ENCODE measurements around the gene ELAC1. TPM values are rescaled to one million over a fixed set of nuclear protein-coding genes. Genes with fewer than 3 reads are reported as not detected.
A peak's percentile ranks its signal among the peaks of the same experiment; 100 is the strongest.

Gene ELAC1
- total RNA-seq, 1 experiment from 2014 or later = 4.4 TPM

DNA sequence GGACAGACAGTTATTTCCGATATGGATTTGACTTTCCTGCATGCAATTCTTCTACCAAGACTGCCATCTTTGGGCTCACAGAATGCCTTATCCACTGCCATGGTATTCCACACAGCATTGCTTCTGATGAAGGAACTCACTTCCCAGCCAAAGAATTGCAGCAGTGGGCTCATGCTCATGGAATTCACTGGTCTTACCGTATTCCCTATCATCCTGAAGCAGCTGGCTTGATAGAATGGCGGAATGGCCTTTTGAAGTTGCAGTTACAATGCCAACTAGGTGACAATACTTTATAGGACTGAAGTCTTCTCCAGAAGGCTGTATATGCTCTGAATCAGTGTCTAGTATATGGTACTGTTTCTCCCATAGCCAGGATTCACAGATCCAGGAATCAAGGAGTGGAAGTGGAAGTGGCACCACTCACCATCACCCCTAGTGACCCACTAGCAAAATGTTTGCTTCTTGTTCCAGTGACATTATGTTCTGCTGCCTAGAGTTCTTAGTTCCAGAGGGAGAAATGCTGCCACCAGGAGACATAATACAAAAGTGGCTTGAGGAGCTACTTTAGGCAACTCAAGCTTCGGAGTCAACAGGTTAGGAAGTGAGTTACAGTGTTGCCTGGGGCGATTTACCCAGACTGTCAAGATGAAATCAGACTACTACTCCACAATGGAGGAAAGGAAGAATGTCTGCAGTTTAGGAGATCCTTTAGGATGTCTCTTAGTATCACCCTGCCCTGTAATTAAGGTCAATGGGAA lies 38.4 kb downstream of the ELAC1 start:
- CTCF ChIA-PET = interaction anchor here (0.5 kb wide), 1 partner anchor 483 kb away, joined by 4 read pairs; no protein-coding TSS in a partner anchor
- Histone ChIP-seq H3K9me3 (ENCODE audit: low read length) (no peaks in the 10 kb centered on the region), H3K27ac (ENCODE audit: low read length) (no peak overlapping the region), H3K79me2 (ENCODE audit: low read length) (no peaks in the 10 kb centered on the region), H3K9me2 (replicated peaks; ENCODE audit: low read length) (no peaks in the 10 kb centered on the region), H2AFZ (ENCODE audit: low read length) (no peak overlapping the region), H3K4me2 (ENCODE audit: low read length) (no peak overlapping the region), H3K27me3 (ENCODE audit: low read length) (no peaks in the 10 kb centered on the region), H4K20me1 (ENCODE audit: low read length) (no peaks in the 10 kb centered on the region), H3K36me3 (ENCODE audit: low read depth, low read length) (no peaks in the 10 kb centered on the region), H3K4me1 (ENCODE audit: insufficient read depth, low read length) (no peaks in the 10 kb centered on the region), H3F3A (ENCODE audit: low read length, unreplicated experiment) (no peaks in the 10 kb centered on the region), H3K9ac (ENCODE audit: low read length) (no peak overlapping the region), H3K4me3 (ENCODE audit: low read length) (no peak overlapping the region)
- TF ChIP-seq, protein P1, sequence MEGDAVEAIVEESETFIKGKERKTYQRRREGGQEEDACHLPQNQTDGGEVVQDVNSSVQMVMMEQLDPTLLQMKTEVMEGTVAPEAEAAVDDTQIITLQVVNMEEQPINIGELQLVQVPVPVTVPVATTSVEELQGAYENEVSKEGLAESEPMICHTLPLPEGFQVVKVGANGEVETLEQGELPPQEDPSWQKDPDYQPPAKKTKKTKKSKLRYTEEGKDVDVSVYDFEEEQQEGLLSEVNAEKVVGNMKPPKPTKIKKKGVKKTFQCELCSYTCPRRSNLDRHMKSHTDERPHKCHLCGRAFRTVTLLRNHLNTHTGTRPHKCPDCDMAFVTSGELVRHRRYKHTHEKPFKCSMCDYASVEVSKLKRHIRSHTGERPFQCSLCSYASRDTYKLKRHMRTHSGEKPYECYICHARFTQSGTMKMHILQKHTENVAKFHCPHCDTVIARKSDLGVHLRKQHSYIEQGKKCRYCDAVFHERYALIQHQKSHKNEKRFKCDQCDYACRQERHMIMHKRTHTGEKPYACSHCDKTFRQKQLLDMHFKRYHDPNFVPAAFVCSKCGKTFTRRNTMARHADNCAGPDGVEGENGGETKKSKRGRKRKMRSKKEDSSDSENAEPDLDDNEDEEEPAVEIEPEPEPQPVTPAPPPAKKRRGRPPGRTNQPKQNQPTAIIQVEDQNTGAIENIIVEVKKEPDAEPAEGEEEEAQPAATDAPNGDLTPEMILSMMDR (conservative IDR thresholded peaks at IDR 0.05; ENCODE audit: low read depth, low read length) = no peak
- no peak for TF ChIP-seq EZH2 (IDR thresholded peaks at IDR 0.05; ENCODE audit: low read length, unreplicated experiment)
- TF ChIP-seq EZH2phosphoT487 (IDR thresholded peaks at IDR 0.05; ENCODE audit: borderline replicate concordance, low read length) = no peak
- intact Hi-C loops (cut with micrococcal nuclease) = no loop called here
- ATAC-seq = no peak
- POLR2A ChIA-PET (ENCODE audit: unreplicated experiment) = no interaction called here
- no TSS peak for BruUV-seq (replicated peaks)
- DNase-seq = peak; percentile 1

DNA sequence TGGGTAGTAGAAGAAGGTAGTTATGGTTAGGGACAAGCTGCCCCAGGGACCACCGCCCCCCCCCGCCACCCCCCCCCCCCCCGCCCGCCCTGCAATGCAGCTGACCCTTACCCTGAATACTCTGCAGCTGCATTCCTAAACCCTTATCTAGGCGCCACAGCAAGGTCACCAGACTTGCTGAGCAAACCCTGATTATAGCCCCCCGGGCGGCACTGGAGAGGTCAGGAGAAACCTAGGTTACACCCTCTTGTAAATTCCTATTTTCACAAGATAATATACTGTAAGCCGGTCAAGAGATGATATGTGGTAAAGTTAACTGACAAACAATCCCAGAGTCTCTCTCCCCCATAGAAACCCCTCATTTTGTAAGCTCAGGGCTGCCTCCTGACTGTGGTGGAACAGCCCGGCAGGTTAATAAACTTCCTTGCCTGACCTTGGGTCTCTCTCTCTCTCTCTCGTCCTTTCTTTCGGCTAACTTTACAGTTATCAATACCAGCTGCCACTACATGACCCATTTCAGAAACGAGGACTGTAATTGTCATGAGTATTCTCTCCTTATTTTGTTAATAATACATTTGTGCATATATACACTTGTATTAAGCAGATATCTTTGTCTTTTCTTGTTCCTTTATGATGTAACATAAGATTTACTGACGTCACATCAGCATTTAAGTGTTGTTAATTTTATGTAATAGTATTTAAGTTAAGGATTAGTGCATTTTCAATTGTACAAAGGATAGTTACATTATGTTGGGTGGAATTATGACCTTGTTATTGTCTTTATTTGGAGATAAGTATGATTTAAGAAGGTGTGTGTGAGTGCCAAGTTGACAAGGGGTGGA lies 39.3 kb downstream of the ELAC1 start:
- intact Hi-C loops (cut with micrococcal nuclease) = no loop called here
- TF ChIP-seq EZH2 (IDR thresholded peaks at IDR 0.05; ENCODE audit: low read length, unreplicated experiment) = no peak
- no peak for TF ChIP-seq EZH2phosphoT487 (IDR thresholded peaks at IDR 0.05; ENCODE audit: borderline replicate concordance, low read length)
- TF ChIP-seq, protein P1 (conservative IDR thresholded peaks at IDR 0.05; ENCODE audit: low read depth, low read length) = no peak
- Histone ChIP-seq H3F3A (ENCODE audit: low read length, unreplicated experiment) (no peaks in the 10 kb centered on the region), H3K36me3 (ENCODE audit: low read depth, low read length) (no peaks in the 10 kb centered on the region), H3K27ac (ENCODE audit: low read length) (no peak overlapping the region), H3K9me2 (replicated peaks; ENCODE audit: low read length) (no peaks in the 10 kb centered on the region), H3K4me1 (ENCODE audit: insufficient read depth, low read length) (no peaks in the 10 kb centered on the region), H4K20me1 (ENCODE audit: low read length) (no peaks in the 10 kb centered on the region), H3K27me3 (ENCODE audit: low read length) (no peaks in the 10 kb centered on the region), H3K4me3 (ENCODE audit: low read length) (no peak overlapping the region), H3K4me2 (ENCODE audit: low read length) (no peak overlapping the region), H3K9me3 (ENCODE audit: low read length) (no peaks in the 10 kb centered on the region), H3K79me2 (ENCODE audit: low read length) (no peaks in the 10 kb centered on the region), H3K9ac (ENCODE audit: low read length) (no peak overlapping the region), H2AFZ (ENCODE audit: low read length) (no peak overlapping the region)
- ATAC-seq = no peak
- no peak for DNase-seq
- BruUV-seq (replicated peaks) = no TSS peak
- ChIA-PET POLR2A (ENCODE audit: unreplicated experiment) (no interaction called here), CTCF (interaction anchor here (0.5 kb wide), 1 partner anchor 484 kb away, joined by 4 read pairs; no protein-coding TSS in a partner anchor)

All from PC-3 (cell line).